Naive thymus-derived CD8-positive, alpha-beta T cell (primary cell): ENCODE data around the gene C1QL4. TPM values are rescaled to one million over a fixed set of nuclear protein-coding genes. Genes with fewer than 3 reads are reported as not detected.
A peak's percentile ranks its signal among the peaks of the same experiment; 100 is the strongest.

Experiments used
- ATAC-seq, 2 donors: fragments of 150-1000 bp; cut with Tn5 transposase in 1 of 2; sonication (Bioruptor Pico), chemical (Tn5 transposase) in 1 of 2; 1 replicate in 1 of 2; 2 replicates in 1 of 2; pipeline ENCODE4 v1.10.0; 2021; ENCODE audit warnings: mild to moderate bottlenecking in 2 of 2, moderate library complexity in 2 of 2
- POLR2A ChIA-PET: fragments of 350-600 bp; sonication (Branson Sonifier 250); formaldehyde crosslinking; loops from one replicate; lab custom pipeline; 2021; ENCODE audit warnings: antibody characterized with exemption; lab: Charles Lee
- DNase-seq, 10 donors: peaks; one replicate each; pipeline versions ENCODE4 v3.0.0 to v3.0.0-alpha.2; 2020 to 2022
- H3K27ac Mint-ChIP-seq, 10 donors: one replicate each; pipeline ENCODE4 v1.8.0; 2020 to 2022; ENCODE audit warnings: mild to moderate bottlenecking in 10 of 10, mixed read lengths in 10 of 10, moderate library complexity in 4 of 10, inconsistent platforms in 1 of 10
- H3K27me3 Mint-ChIP-seq, 5 donors: one replicate each; pipeline ENCODE4 v1.8.0; 2021 to 2022; ENCODE audit warnings: mixed read lengths in 5 of 5
- H3K36me3 Mint-ChIP-seq, 3 donors: one replicate each; pipeline ENCODE4 v1.8.0; 2020 to 2022; ENCODE audit warnings: mixed read lengths in 3 of 3, mild to moderate bottlenecking in 2 of 3, inconsistent platforms in 1 of 3
- H3K4me1 Mint-ChIP-seq, 4 donors: one replicate each; pipeline ENCODE4 v1.8.0; 2021 to 2022; ENCODE audit warnings: mixed read lengths in 4 of 4
- H3K4me3 Mint-ChIP-seq, 10 donors: one replicate each; pipeline ENCODE4 v1.8.0; 2020 to 2022; ENCODE audit warnings: mild to moderate bottlenecking in 10 of 10, mixed read lengths in 10 of 10, moderate library complexity in 6 of 10, inconsistent platforms in 1 of 10
- H3K9me3 Mint-ChIP-seq, 9 donors: one replicate each; pipeline ENCODE4 v1.8.0; 2020 to 2022; ENCODE audit warnings: mixed read lengths in 9 of 9, mild to moderate bottlenecking in 3 of 9, inconsistent platforms in 1 of 9, moderate library complexity in 1 of 9
- polyA plus RNA-seq, 3 donors: library from polyadenylated mRNA; unstranded; fragments of 300-500 nt; fragmentation: Illumina TruSeq; gene quantifications; one replicate each; pipeline ENCODE4 v1.2.3, GENCODE V29; 2021
- total RNA-seq, 8 experiments: library from RNA in 2 of 8; stranded (reverse) in 2 of 8; gene quantifications; one replicate each; pipeline ENCODE4 v1.2.3 and lab custom pipeline; 2021 to 2026

The C1QL4 gene
- total and polyA plus RNA-seq, 5 experiments from 2014 or later: not detected

DNA sequence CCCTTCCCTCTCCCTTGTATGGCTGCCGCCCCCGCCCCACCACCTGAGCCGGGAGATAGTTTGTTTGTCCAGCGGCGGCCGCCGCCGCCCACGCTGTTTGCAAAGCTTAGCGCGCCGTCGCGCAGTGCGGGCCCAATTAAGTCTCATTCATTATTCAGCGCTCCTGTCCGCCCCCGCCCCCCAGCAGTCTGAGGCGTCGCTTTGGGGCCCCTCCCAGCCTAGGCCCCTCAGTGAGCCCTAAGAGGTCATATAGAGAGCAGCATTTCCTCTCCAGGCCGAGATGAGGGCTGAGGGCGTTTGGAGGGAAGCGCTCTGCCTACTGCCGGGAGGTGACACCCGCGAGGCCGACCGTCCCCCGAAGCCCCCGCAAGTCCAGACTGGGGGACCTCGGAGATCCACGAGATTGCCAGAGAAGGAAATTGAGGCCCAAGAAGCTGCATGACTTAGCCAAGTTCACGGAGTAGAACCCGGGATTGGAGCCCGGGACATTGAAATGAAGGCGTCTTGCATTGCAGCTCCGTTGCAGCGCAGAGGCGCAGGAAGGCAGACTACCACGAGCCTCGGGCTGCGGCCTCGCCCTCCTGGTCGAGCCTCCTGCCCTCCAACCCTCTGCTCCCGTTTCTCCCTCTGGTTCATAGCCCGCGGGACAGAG lies 9.8 kb upstream of the C1QL4 start, which contains the start of gene DNAJC22:
TSS of gene DNAJC22 (plus strand) at position 230 of the 652 bp plus-strand sequence. CDS start 1,985 bp downstream, outside the sequence.
- DNase-seq: peak in 1 of 10 donors; percentile 48

DNA sequence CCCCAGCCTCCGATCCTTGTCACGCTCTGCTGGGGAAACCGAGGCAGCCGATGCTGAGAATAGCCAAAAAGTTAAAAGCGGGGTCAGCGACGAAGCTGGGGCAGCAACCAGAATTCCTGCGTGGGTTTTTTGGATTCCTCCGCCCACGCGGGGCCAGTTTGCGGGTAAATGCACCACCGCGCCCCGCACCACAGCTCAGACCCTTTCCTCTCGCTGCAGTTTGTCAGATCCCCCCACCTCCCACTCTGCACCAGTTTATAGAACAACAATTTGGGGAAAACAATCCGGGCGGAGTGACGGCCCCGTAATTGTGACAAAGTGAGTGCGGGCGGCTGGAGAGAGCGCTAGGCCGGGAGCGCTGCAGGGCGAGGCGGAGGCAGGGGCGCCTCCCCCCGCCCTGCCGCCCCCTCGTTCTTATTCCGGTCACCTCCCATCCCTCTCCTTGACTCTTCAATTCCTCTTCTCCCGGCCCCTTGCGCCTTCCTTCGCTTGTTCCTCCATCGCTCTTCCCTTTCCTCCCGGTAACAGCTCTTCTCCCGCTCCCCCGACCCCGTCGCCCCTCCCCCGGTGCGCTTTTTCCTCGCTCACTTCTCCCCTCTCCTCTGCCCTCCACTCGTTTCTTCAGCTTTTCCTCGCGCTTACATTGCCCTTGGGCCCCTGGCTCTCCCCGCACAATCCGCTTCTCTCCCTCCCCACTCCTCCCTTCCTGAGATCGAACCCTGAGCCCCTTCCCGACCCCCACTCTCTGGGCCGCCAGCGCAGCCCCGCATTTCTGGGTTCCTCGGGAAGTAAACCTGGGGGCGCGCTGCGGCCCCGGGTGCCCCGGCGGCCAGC lies 9.1 kb upstream of the C1QL4 start:
- Mint-ChIP-seq H3K4me3 (peak overlapping the region; percentile 59 to 91 (median 79)), H3K27ac (peak overlapping the region in 1 of 10 donors; percentile 59), H3K36me3 (peaks cover 0 to 4% (median 0%) of the 10 kb centered on the region in 3 donors), H3K4me1 (peaks cover 20 to 53% (median 46%) of the 10 kb centered on the region in 4 donors), H3K9me3 (no peaks in the 10 kb centered on the region), H3K27me3 (peaks cover 18 to 78% (median 47%) of the 10 kb centered on the region in 5 donors)
- POLR2A ChIA-PET: interaction anchor here (0.6 to 2.3 kb wide), 3 partner anchors 11 to 1369 kb away, joined by 3 to 9 read pairs (median 6); partner anchors contain the start of gene TROAP
- DNase-seq: no peak
- ATAC-seq: no peak

More for the DNA sequence above, 9.8 kb upstream of the C1QL4 start, which contains the start of gene DNAJC22:
- Mint-ChIP-seq H3K4me3 (peak within 1 kb of the TSS; percentile 73 to 91 (median 88)), H3K36me3 (peaks cover 0 to 4% (median 0%) of the 10 kb centered on the region in 3 donors), H3K4me1 (peaks cover 20 to 53% (median 46%) of the 10 kb centered on the region in 4 donors), H3K27ac (peak within 1 kb of the TSS in 5 of 10 donors; percentile 27 to 59 (median 37)), H3K9me3 (no peaks in the 10 kb centered on the region), H3K27me3 (peaks cover 19 to 83% (median 51%) of the 10 kb centered on the region in 5 donors)
- POLR2A ChIA-PET: interaction anchor here (0.6 to 2.3 kb wide), 3 partner anchors 23 to 1368 kb away, joined by 6 to 9 read pairs (median 8); partner anchors contain the start of gene TROAP
- ATAC-seq: peak; percentile 24 to 26

DNA sequence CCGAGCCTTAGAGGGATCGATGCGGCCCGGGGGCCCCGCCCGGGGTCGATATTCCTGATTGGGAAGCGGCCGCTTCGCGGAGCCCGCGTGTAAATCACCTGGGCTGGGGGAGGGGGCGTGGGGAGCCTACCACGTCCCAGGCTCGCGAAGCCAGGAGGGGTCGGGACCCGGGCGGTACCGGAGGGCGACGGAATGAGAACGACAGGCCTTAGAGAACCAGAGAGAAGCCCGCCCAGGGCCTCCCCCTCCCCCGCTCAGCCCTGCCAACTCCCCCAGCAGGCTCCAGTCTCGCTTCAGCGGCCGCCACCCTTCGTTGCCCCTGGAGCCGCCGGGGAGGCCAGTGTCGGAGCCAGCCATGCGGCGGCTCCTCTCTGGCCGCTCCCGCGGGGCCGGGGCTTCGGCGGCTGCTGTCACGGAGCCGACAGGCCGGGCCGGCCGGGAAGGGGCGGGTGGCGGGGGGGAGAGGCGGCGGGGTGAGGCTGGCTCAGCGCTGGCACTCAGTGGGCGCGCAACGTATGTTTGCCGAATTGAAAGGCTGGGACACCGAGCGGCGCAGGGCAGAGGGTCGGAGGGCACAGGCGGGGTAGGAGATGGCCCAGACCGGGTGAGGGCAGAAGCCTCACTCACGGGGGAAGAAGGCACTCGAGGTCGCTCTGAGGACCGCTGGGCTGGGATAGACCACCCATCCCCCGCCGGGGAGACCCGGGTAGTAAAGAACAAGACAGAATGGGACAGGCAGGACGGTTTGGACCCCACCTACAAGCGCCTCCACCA lies 8.2 kb upstream of the C1QL4 start:
- Mint-ChIP-seq H3K4me3 (peak overlapping the region; percentile 54 to 91 (median 68)), H3K27ac (no peak overlapping the region), H3K36me3 (peaks cover 0 to 4% (median 0%) of the 10 kb centered on the region in 3 donors), H3K27me3 (peaks cover 15 to 78% (median 49%) of the 10 kb centered on the region in 5 donors), H3K9me3 (no peaks in the 10 kb centered on the region), H3K4me1 (peaks cover 20 to 53% (median 46%) of the 10 kb centered on the region in 4 donors)
- POLR2A ChIA-PET: interaction anchor here (0.7 kb wide), 1 partner anchor 10 kb away, joined by 3 read pairs; no protein-coding TSS in a partner anchor
- DNase-seq (no peak), ATAC-seq (peak in 1 of 2 donors; percentile 10)

DNA sequence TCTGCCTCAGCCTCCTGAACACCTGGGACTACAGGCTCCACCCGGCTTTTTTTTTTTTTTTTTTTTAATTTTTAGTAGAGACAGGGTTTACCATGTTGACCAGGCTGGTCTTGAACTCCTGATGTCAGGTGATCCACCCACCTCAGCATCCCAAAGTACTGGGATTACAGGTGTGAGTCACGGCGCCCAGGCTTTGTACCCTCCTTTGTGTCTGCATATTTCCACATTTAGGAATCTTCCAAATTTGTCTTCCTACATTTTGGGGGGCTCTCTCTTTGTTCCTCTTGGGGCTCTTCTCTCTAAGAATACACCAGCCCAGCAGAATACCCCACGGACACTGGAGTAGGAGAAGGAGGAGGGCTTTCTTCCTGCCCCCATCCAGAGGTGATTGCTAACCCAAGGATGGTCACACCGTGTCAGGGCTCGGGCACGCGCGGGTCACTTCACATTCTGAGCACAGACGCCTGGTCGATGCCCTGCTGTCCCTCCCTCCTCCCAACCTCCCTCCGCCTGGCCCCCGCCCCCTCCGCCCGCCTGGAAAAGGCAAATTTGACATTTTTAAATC lies 7.6 kb upstream of the C1QL4 start:
- peaks cover 0 to 4% (median 0%) of the 10 kb centered on the region in 3 donors for H3K36me3 Mint-ChIP-seq
- H3K4me1 Mint-ChIP-seq: peaks cover 20 to 53% (median 46%) of the 10 kb centered on the region in 4 donors
- ATAC-seq (no peak), DNase-seq (no peak)
- POLR2A ChIA-PET: interaction anchor here (1.6 kb wide), 1 partner anchor 56 kb away, joined by 4 read pairs; no protein-coding TSS in a partner anchor
- H3K4me3 Mint-ChIP-seq: peak overlapping the region in 6 of 10 donors; percentile 12 to 85 (median 64)
- no peak overlapping the region for H3K27ac Mint-ChIP-seq
- H3K27me3 Mint-ChIP-seq: peaks cover 15 to 78% (median 52%) of the 10 kb centered on the region in 5 donors
- H3K9me3 Mint-ChIP-seq: no peaks in the 10 kb centered on the region

DNA sequence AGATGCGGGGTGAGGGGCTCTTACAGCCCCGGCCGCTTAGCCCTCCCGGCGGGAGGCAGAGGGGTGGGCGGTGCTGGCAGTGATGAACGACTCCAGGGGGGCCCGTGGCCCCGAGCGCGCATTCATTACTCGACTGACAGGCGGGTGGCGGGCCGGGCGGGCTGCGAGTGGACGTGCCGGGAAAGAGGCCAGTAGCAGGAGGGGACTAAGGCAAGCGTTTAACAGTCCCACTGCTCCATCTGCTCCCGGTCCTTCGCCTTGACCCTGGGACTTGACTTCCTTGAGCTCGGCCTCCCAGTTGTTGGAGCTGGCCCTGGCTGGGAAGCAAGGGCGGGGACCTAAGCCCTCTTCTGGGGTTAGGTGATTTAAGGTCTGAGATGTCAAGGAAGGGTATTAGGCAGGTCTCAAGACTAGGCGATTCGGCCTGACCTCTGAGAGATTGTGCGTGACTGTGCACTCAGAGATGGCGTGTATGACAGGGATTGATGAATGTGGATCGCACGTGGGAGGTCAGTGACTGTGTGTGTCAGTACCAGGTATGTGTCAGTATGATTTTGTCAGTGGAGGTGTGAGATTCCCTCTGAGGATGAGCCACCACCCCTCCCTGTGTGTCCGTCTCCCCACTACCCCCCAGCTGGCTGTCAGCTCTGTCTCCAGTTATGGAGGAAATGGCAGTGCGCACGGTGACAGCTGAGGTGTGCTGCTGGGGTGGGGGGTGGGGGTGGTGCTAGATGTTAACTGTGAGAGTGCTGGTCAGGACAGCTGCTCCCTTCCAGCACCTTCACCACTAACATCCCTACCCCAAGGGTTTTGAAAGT lies 6.1 kb upstream of the C1QL4 start:
- Mint-ChIP-seq H3K36me3 (peaks cover 0 to 4% (median 0%) of the 10 kb centered on the region in 3 donors), H3K27ac (peak overlapping the region in 4 of 10 donors; percentile 6 to 61 (median 28)), H3K4me1 (peaks cover 20 to 48% (median 43%) of the 10 kb centered on the region in 4 donors), H3K4me3 (peak overlapping the region; percentile 63 to 85 (median 76)), H3K27me3 (peaks cover 15 to 78% (median 53%) of the 10 kb centered on the region in 5 donors), H3K9me3 (no peaks in the 10 kb centered on the region)
- ATAC-seq: peak in 1 of 2 donors; percentile 24
- no peak for DNase-seq
- POLR2A ChIA-PET: interaction anchor here (0.6 to 1.6 kb wide), 3 partner anchors 20 to 54 kb away, joined by 4 to 5 read pairs (median 4); partner anchors contain the start of gene TROAP

DNA sequence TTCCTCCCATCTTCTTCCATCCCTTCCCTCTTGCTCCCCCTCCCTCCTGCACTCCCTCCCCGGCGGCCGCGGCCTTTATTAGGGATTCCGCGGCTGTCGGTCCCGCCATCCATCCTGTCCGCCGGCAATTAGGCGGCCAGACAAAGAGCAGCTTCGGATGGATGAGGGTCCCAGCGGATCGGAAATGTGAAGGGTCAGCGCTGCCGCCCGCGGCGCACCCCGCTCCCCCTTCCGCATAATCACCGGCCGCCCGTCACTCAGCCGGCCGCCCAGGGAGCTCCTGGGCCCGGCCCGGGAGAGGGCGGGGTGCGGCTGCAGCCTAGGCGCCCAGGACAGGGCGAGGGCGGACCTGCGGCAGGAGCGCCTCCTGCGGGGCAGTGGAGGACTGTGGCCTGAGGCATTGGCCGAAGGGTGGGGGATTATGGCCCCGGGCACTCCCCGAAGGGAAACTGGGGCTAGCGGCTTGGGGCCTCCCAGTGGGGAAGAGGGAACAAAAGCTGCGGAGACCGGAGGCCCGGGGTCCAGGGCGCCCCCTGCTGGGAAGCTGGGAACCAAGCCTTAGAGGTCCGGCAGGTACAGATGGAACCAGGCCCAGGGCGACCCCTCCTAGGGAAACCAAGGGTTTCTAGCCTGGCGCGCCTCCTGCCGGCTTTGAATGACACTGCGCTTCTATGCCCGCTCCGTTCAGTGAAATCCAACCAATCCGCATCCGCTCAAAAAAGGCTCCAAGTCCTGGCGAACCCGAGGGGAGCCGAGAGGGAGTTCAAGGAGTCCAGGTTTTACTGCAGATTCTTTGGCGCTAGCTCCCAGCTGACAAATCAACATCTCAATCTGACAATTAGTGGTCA lies 5.3 kb upstream of the C1QL4 start:
- DNase-seq (peak; percentile 53 to 78 (median 66)), ATAC-seq (peak; percentile 60 to 69)
- peak overlapping the region; percentile 63 to 85 (median 75) for H3K4me3 Mint-ChIP-seq
- peaks cover 27 to 50% (median 46%) of the 10 kb centered on the region in 4 donors for H3K4me1 Mint-ChIP-seq
- H3K9me3 Mint-ChIP-seq: no peaks in the 10 kb centered on the region
- H3K27me3 Mint-ChIP-seq: peaks cover 20 to 78% (median 60%) of the 10 kb centered on the region in 5 donors
- H3K27ac Mint-ChIP-seq: no peak overlapping the region
- H3K36me3 Mint-ChIP-seq: peaks cover 0 to 4% (median 0%) of the 10 kb centered on the region in 3 donors
- POLR2A ChIA-PET: interaction anchor here (0.6 to 1.4 kb wide), 3 partner anchors 10 to 168 kb away, joined by 3 to 5 read pairs (median 4); no protein-coding TSS in a partner anchor

DNA sequence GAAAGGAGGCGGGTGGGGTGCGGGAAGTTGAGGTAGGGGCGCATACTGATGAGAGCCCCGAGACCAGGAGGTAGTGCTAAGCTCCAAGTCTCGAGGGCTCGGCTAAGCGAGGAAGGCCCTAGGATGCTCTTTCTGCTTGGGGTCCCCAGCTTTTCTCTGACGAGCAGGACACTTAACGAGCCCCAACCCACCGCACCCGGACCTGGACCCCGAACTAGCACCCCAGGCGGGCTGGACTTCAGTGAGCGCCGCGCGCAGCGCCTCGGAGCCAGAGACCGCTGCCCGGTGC lies 4.7 kb upstream of the C1QL4 start:
- ATAC-seq (no peak), DNase-seq (no peak)
- H3K36me3 Mint-ChIP-seq: peaks cover 0 to 3% (median 0%) of the 10 kb centered on the region in 3 donors
- peaks cover 0 to 3% (median 0%) of the 10 kb centered on the region in 9 donors for H3K9me3 Mint-ChIP-seq
- peaks cover 24 to 50% (median 45%) of the 10 kb centered on the region in 4 donors for H3K4me1 Mint-ChIP-seq
- peaks cover 17 to 78% (median 60%) of the 10 kb centered on the region in 5 donors for H3K27me3 Mint-ChIP-seq
- no peak overlapping the region for H3K27ac Mint-ChIP-seq
- peak overlapping the region in 8 of 10 donors; percentile 10 to 85 (median 45) for H3K4me3 Mint-ChIP-seq
- POLR2A ChIA-PET: interaction anchor here (0.6 to 1.4 kb wide), 2 partner anchors 10 to 168 kb away, joined by 3 to 5 read pairs; no protein-coding TSS in a partner anchor

DNA sequence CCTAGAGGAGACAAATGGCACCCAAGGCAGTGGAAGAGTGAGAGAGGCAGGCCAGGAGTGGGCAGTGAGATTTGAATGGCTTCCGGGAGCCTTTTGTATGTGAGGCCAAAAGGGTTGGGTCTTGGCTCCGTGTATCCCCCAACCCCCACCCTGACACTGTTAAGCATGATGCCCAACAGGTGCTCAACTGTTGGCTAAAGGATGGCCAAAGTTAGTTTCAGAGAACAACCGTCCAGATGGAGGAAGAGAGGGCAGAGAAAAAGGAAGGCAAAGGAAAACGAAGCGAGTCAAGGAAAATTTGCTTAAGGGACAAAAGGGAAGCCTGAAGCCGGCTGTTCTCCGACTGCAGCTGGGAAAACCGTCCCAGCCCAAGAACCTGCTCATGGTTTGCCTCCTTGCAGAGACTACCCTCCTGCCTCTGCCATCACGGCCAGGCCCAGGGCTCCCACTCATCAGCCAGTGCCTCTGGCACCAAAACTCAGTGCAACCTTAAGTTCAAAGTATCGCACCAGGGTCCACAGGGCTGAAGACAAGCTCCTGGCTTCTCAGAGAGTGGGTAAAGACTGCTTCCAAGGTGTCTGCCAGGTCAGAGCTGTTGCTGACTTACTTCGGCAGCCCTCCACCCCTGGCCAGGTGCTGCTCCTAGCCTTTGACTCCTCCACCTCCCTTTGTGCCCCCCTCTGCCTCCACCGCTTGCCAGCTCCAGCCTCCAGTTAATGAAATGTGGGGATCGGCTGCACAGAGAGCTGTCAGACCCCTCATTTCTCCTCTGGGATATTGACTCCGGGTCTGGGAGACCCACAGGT lies 4.2 kb upstream of the C1QL4 start:
- H3K9me3 Mint-ChIP-seq: peaks cover 0 to 3% (median 0%) of the 10 kb centered on the region in 9 donors

More for the DNA sequence above, 4.2 kb upstream of the C1QL4 start:
- Mint-ChIP-seq H3K27ac (peak overlapping the region in 1 of 10 donors; percentile 18), H3K27me3 (peaks cover 15 to 75% (median 58%) of the 10 kb centered on the region in 5 donors), H3K36me3 (no peaks in the 10 kb centered on the region), H3K4me3 (peak overlapping the region in 7 of 10 donors; percentile 4 to 85 (median 29)), H3K4me1 (peaks cover 20 to 46% (median 42%) of the 10 kb centered on the region in 4 donors)
- ATAC-seq (no peak), DNase-seq (no peak)
- POLR2A ChIA-PET: interaction anchor here (0.6 to 1.4 kb wide), 2 partner anchors 9 to 169 kb away, joined by 3 to 5 read pairs; no protein-coding TSS in a partner anchor
